H1 (cell line): ENCODE measurements around the gene ARFRP1. TPM values are rescaled to one million over a fixed set of nuclear protein-coding genes. Genes with fewer than 3 reads are reported as not detected.
A peak's percentile ranks its signal among the peaks of the same experiment; 100 is the strongest.

Experiments used
- CTCF ChIA-PET: fragments of 300-600 bp; sonication (Branson Sonifier 250); formaldehyde crosslinking; loops from one replicate; lab custom pipeline; 2021; ENCODE audit not compliant: partially characterized antibody; lab: Charles Lee
- POLR2A ChIA-PET: fragments of 300-600 bp; sonication (Branson Sonifier 250); formaldehyde crosslinking; loops from one replicate; lab custom pipeline; 2021; ENCODE audit warnings: inconsistent platforms; ENCODE audit not compliant: partially characterized antibody; lab: Charles Lee
- DNase-seq, 2 experiments: peaks; one replicate each; pipeline versions ENCODE4 v3.0.0 to v3.0.0-alpha.2; 2010 to 2022; ENCODE audit warnings: low spot score in 2 of 2, low read depth in 1 of 2, mixed read lengths in 1 of 2
- FAIRE-seq: peaks from 2 replicates; lab custom pipeline; 2011; peaks lifted over from hg19 to GRCh38; lab: Jason Lieb, UNC
- H2AFZ ChIP-seq: 2 replicates; pipeline ENCODE4 v1.8.1; 2012; ENCODE audit warnings: low read length, inconsistent platforms
- H2AK5ac ChIP-seq: 2 replicates; pipeline ENCODE4 v1.6.1; 2013; ENCODE audit warnings: low read depth, low read length
- H2BK120ac ChIP-seq: replicated peaks from 2 replicates; pipeline ENCODE3; 2013; ENCODE audit warnings: low read depth, low read length, inconsistent platforms
- H2BK12ac ChIP-seq: 2 replicates; pipeline ENCODE4 v1.6.1; 2013; ENCODE audit warnings: low read depth, low read length
- H2BK15ac ChIP-seq: 2 replicates; pipeline ENCODE4 v1.6.1; 2013; ENCODE audit warnings: low read length
- H2BK20ac ChIP-seq: 2 replicates; pipeline ENCODE4 v1.6.1; 2013; ENCODE audit warnings: low read length
- H2BK5ac ChIP-seq: 2 replicates; pipeline ENCODE4 v1.6.1; 2013; ENCODE audit warnings: low read depth, low read length
- H3K14ac ChIP-seq: 2 replicates; pipeline ENCODE4 v1.6.1; 2013; ENCODE audit warnings: inconsistent platforms; ENCODE audit not compliant: insufficient read length
- H3K18ac ChIP-seq: 2 replicates; pipeline ENCODE4 v1.6.1; 2013; ENCODE audit warnings: low read length; ENCODE audit errors: extremely low read depth
- H3K23ac ChIP-seq: 2 replicates; pipeline ENCODE4 v1.6.1; 2013; ENCODE audit warnings: inconsistent platforms; ENCODE audit not compliant: insufficient read length
- H3K23me2 ChIP-seq: 2 replicates; pipeline ENCODE4 v1.6.1; 2013; ENCODE audit warnings: low read depth, low read length
- H3K27ac ChIP-seq: 2 replicates; pipeline ENCODE4 v1.6.1; 2011; ENCODE audit warnings: low read depth, low read length, inconsistent platforms
- H3K27me3 ChIP-seq, 4 experiments: replicated peaks in 1 of 4; 1 replicate in 1 of 4; 2 replicates in 3 of 4; pipeline versions ENCODE4 v1.6.1 to v1.8.1; 2011 to 2013; ENCODE audit warnings: low read length in 3 of 4, mild to moderate bottlenecking in 3 of 4, inconsistent platforms in 2 of 4, mixed read lengths in 2 of 4, moderate library complexity in 1 of 4; ENCODE audit not compliant: control insufficient read depth in 3 of 4, insufficient read depth in 3 of 4; ENCODE audit errors: extremely low read depth in 1 of 4
- H3K36me3 ChIP-seq, 4 experiments: 2 replicates each; pipeline versions ENCODE4 v1.6.1 to v1.8.1; 2011 to 2013; ENCODE audit warnings: mild to moderate bottlenecking in 4 of 4, low read length in 3 of 4, moderate library complexity in 2 of 4, control low read depth in 1 of 4, inconsistent platforms in 1 of 4; ENCODE audit not compliant: insufficient read depth in 4 of 4, control insufficient read depth in 2 of 4
- H3K4ac ChIP-seq: replicated peaks from 2 replicates; pipeline ENCODE3; 2013; ENCODE audit warnings: low read length, low read depth, mixed read lengths, inconsistent platforms; ENCODE audit not compliant: insufficient read length
- H3K4me1 ChIP-seq, 4 experiments: replicated peaks in 1 of 4; 1 replicate in 1 of 4; 2 replicates in 3 of 4; pipeline versions ENCODE4 v1.6.1 to v1.8.1; 2011 to 2013; ENCODE audit warnings: low read length in 3 of 4, inconsistent platforms in 2 of 4, mixed read lengths in 1 of 4; ENCODE audit not compliant: insufficient read depth in 4 of 4, control insufficient read depth in 3 of 4
- H3K4me2 ChIP-seq, 2 experiments: 2 replicates each; pipeline versions ENCODE4 v1.6.1 to v1.8.1; 2011 to 2013; ENCODE audit warnings: low read depth in 2 of 2, low read length in 2 of 2, control low read depth in 1 of 2, inconsistent platforms in 1 of 2, mild to moderate bottlenecking in 1 of 2; ENCODE audit not compliant: insufficient read depth in 1 of 2
- H3K4me3 ChIP-seq, 4 experiments: fragments of 200-600, 300-600 bp in 1 of 4; sonication (generic), shearing (Covaris generic), sonication (Bioruptor Twin) in 1 of 4; 2 replicates each; pipeline versions ENCODE4 v1.5.1 to v1.8.1; 2011 to 2016; ENCODE audit warnings: low read length in 4 of 4, low read depth in 3 of 4, control low read depth in 2 of 4, inconsistent platforms in 2 of 4, mild to moderate bottlenecking in 2 of 4, mixed read lengths in 1 of 4, moderate library complexity in 1 of 4; ENCODE audit not compliant: insufficient read depth in 2 of 4; ENCODE audit errors: extremely low read depth in 1 of 4
- H3K56ac ChIP-seq: replicated peaks from 2 replicates; pipeline ENCODE3; 2013; ENCODE audit warnings: low read depth, mild to moderate bottlenecking, mixed read lengths, low read length, inconsistent platforms; ENCODE audit not compliant: insufficient read length
- H3K79me1 ChIP-seq: 2 replicates; pipeline ENCODE4 v1.6.1; 2013; ENCODE audit warnings: low read depth, low read length, control low read depth
- H3K79me2 ChIP-seq, 2 experiments: 2 replicates each; pipeline versions ENCODE4 v1.6.1 to v1.8.1; 2012 to 2013; ENCODE audit warnings: low read length in 2 of 2, mild to moderate bottlenecking in 2 of 2, inconsistent platforms in 1 of 2; ENCODE audit not compliant: insufficient read depth in 2 of 2, control insufficient read depth in 1 of 2
- H3K9ac ChIP-seq, 4 experiments: replicated peaks in 1 of 4; 1 replicate in 1 of 4; 2 replicates in 3 of 4; pipeline versions ENCODE4 v1.6.1 to v1.8.1; 2011 to 2013; ENCODE audit warnings: low read depth in 3 of 4, low read length in 3 of 4, control low read depth in 2 of 4, mild to moderate bottlenecking in 2 of 4, moderate library complexity in 2 of 4, inconsistent platforms in 1 of 4; ENCODE audit errors: extremely low read depth in 1 of 4
- H3K9me3 ChIP-seq, 2 experiments: 2 replicates each; pipeline versions ENCODE4 v1.6.1 to v1.8.1; 2012 to 2013; ENCODE audit warnings: mild to moderate bottlenecking in 2 of 2, moderate library complexity in 2 of 2, control low read depth in 1 of 2, inconsistent platforms in 1 of 2, low read depth in 1 of 2, low read length in 1 of 2, mixed read lengths in 1 of 2; ENCODE audit not compliant: insufficient read depth in 2 of 2
- H4K20me1 ChIP-seq, 2 experiments: replicated peaks in 1 of 2; 2 replicates each; pipeline versions ENCODE3 to v1.8.1; 2011 to 2013; ENCODE audit warnings: inconsistent platforms in 2 of 2, low read length in 2 of 2, mild to moderate bottlenecking in 1 of 2; ENCODE audit not compliant: insufficient read depth in 2 of 2, control insufficient read depth in 1 of 2
- H4K5ac ChIP-seq: 2 replicates; pipeline ENCODE4 v1.6.1; 2013; ENCODE audit warnings: low read length, low read depth, mixed read lengths, inconsistent platforms; ENCODE audit not compliant: insufficient read length
- H4K8ac ChIP-seq: 2 replicates; pipeline ENCODE4 v1.8.0; 2013; ENCODE audit warnings: mild to moderate bottlenecking, moderate library complexity, low read length, inconsistent platforms; ENCODE audit not compliant: insufficient read depth; ENCODE audit errors: extremely low read depth
- H4K91ac ChIP-seq: replicated peaks from 2 replicates; pipeline ENCODE3; 2013; ENCODE audit warnings: low read length, mixed read lengths, inconsistent platforms; ENCODE audit not compliant: insufficient read length
- GABPA ChIP-seq: IDR thresholded peaks from 2 replicates; pipeline ENCODE4 v1.6.1; 2011; ENCODE audit warnings: mild to moderate bottlenecking, low read length, moderate library complexity, borderline replicate concordance; ENCODE audit not compliant: insufficient read depth
- HDAC6 ChIP-seq: IDR thresholded peaks from one replicate; pipeline ENCODE4 v1.7.1; 2012; ENCODE audit warnings: low read depth, mild to moderate bottlenecking, inconsistent platforms, low read length, moderate library complexity
- PHF8 ChIP-seq: fragments of 200-600 bp; sonication (generic); conservative IDR thresholded peaks from 2 replicates; pipeline ENCODE4 v1.7.1; 2012; ENCODE audit warnings: low read depth, mild to moderate bottlenecking, inconsistent platforms, low read length, moderate library complexity
- POLR2AphosphoS5 ChIP-seq: IDR thresholded peaks from 2 replicates; pipeline ENCODE4 v1.6.1; 2011; ENCODE audit warnings: low read depth, low read length
- RNF2 ChIP-seq: fragments of 200-900, 300-1000 bp; sonication (generic); IDR thresholded peaks from 2 replicates; pipeline ENCODE4 v1.7.1; 2016; ENCODE audit warnings: borderline replicate concordance, low read depth, mild to moderate bottlenecking, antibody characterized with exemption, low read length; ENCODE audit not compliant: poor library complexity, severe bottlenecking; ENCODE audit errors: missing control alignments
- RXRA ChIP-seq: IDR thresholded peaks from 2 replicates; pipeline ENCODE4 v1.6.1; 2011; ENCODE audit warnings: low read depth, mild to moderate bottlenecking, low read length, moderate library complexity; ENCODE audit not compliant: insufficient read depth
- SIN3A ChIP-seq, 2 experiments: IDR thresholded peaks in 1 of 2; conservative IDR thresholded peaks in 1 of 2; 2 replicates each; pipeline ENCODE4 v1.6.1; 2011 to 2012; ENCODE audit warnings: low read length in 2 of 2, improper control_type of control experiment in 1 of 2, low read depth in 1 of 2, mild to moderate bottlenecking in 1 of 2
- TAF7 ChIP-seq: optimal IDR thresholded peaks from 2 replicates; pipeline ENCODE3; 2011; ENCODE audit warnings: low read depth, mild to moderate bottlenecking, inconsistent platforms, low read length, moderate library complexity, borderline replicate concordance
- TBP ChIP-seq: IDR thresholded peaks from 2 replicates; pipeline ENCODE4 v1.6.1; 2011; ENCODE audit warnings: low read depth, low read length, improper control_type of control experiment
- WGBS, 2 experiments: shearing (Covaris generic) in 1 of 2; methylation state at CpG; one replicate each; pipeline versions ENCODE4 v1.1.6 to v1.1.7; 2013 to 2015; ENCODE audit warnings: low lambda C conversion rate in 2 of 2, mixed read lengths in 2 of 2, inconsistent platforms in 1 of 2, low coverage in 1 of 2, missing lambda C conversion rate in 1 of 2; ENCODE audit not compliant: insufficient replicate concordance in 2 of 2, insufficient coverage in 1 of 2, insufficient read length in 1 of 2; ENCODE audit errors: extremely low coverage in 1 of 2, missing lambda C conversion rate in 1 of 2; 5-methylcytosine and 5-hydroxymethylcytosine counted together
- polyA plus RNA-seq, 7 experiments: library from polyadenylated mRNA; depleted of rRNA in 3 of 7; stranded (reverse) in 5 of 7; unstranded in 2 of 7; fragments of >200 nt in 5 of 7; fragments of 200-250 nt in 2 of 7; gene quantifications; 1 replicate in 5 of 7; 2 replicates in 1 of 7; 4 replicates in 1 of 7; pipeline versions ENCODE4 v1.2.1 to v1.2.3, GENCODE V29; 2011 to 2013; ENCODE audit warnings: missing spikeins in 2 of 7, mixed read lengths in 2 of 7
- total RNA-seq: library from RNA; stranded (reverse); fragmentation: NEBNext Ultra II Directional; extraction: Animal tissue kit (Norgen Biotek cat#: 25700); gene quantifications from 2 replicates; pipeline ENCODE4 v1.2.1, GENCODE V29; 2021
- TF ChIP-seq, protein P1 (sequence below): IDR thresholded peaks from 2 replicates; pipeline ENCODE4 v1.6.1; 2011; ENCODE audit warnings: low read length, improper control_type of control experiment

The ARFRP1 gene
- total and polyA plus RNA-seq, 2 of the 8 experiments (the other 6 are each of a cell fraction or from before 2014, with no cell fraction given), result 12.9 to 22.9 TPM

GRCh38 chr20:63696306-63696627 is 11.5 kb downstream of the ARFRP1 start:
- Histone ChIP-seq H4K8ac (peak overlapping the region; percentile 72), H3K23me2 (peaks cover 8% of the 10 kb centered on the region; the same call in 1 of the 2 replicates), H3K79me2 (no peaks in the 10 kb centered on the region), H4K5ac (no peak overlapping the region), H3K4me2 (peak overlapping the region; percentile 58 to 65; a peak in 3 of 4 replicates), H2AFZ (no peak overlapping the region), H2BK20ac (no peak overlapping the region), H4K91ac (peak overlapping the region; percentile 55), H4K20me1 (peaks cover 0 to 15% of the 10 kb centered on the region in 2 experiments), H3K9ac (no peak overlapping the region), H3K79me1 (no peaks in the 10 kb centered on the region), H3K4me3 (peak overlapping the region in 1 of 4 experiments; percentile 45; a peak in 2 of 8 replicates), H2BK120ac (no peak overlapping the region), H2BK5ac (0 out of 2 replicates have a peak overlapping the region, but pooled peaks have one; percentile 60), H3K4ac (no peak overlapping the region), H3K18ac (no peak overlapping the region), H3K27me3 (no peaks in the 10 kb centered on the region), H3K23ac (no peak overlapping the region), H2BK15ac (no peak overlapping the region), H3K56ac (no peak overlapping the region), H2BK12ac (no peak overlapping the region), H3K14ac (no peak overlapping the region), H3K27ac (no peak overlapping the region), H3K4me1 (peaks cover 0 to 12% (median 7%) of the 10 kb centered on the region in 4 experiments; a peak in 4 of 7 replicates), H3K9me3 (no peaks in the 10 kb centered on the region; a peak in 1 of 4 replicates), H3K36me3 (peaks cover 0 to 3% (median 0%) of the 10 kb centered on the region in 4 experiments; a peak in 1 of 8 replicates), H2AK5ac (no peak overlapping the region)
- FAIRE-seq (no peak), DNase-seq (peak in 1 of 2 experiments; percentile 69)
- CTCF ChIA-PET, result interaction anchor here (0.6 to 1.1 kb wide), 4 partner anchors 11 to 1534 kb away, joined by 3 to 4 read pairs (median 3); partner anchors contain the start of genes ARFRP1, PTK6 and ZGPAT
- POLR2A ChIA-PET, result interaction anchor here (0.8 to 4.2 kb wide), 11 partner anchors 8 to 198 kb away, joined by 3 to 49 read pairs (median 5); partner anchors contain the start of genes ARFRP1, LIME1, RTEL1 and ZGPAT
- 70% methylated on average over 3 of the region's 6 CpGs; no CpG with 5 or more reads in 1 of the 2 experiments for WGBS, 2 experiments
- no peak; the same call in 1 of the 2 replicates for TF ChIP-seq POLR2AphosphoS5
- TF ChIP-seq TAF7, result peak; percentile 18
- peak; percentile 21 to 28; a peak in 1 of 4 replicates for TF ChIP-seq SIN3A (conservative IDR thresholded peaks at IDR 0.05 in 1 of 2, IDR thresholded peaks at IDR 0.05 in 1 of 2; ENCODE audit: low read depth in 1 of 2, low read length in 2 of 2)
- no peak for TF ChIP-seq RXRA
- TF ChIP-seq TBP, result 0 out of 2 replicates have a peak, but pooled peaks have one; percentile 42
- TF ChIP-seq RNF2, result no peak
- TF ChIP-seq PHF8, result 0 out of 2 replicates have a peak, but pooled peaks have one; percentile 22
- TF ChIP-seq GABPA, result no peak
- TF ChIP-seq HDAC6, result no peak
- TF ChIP-seq, protein P1, sequence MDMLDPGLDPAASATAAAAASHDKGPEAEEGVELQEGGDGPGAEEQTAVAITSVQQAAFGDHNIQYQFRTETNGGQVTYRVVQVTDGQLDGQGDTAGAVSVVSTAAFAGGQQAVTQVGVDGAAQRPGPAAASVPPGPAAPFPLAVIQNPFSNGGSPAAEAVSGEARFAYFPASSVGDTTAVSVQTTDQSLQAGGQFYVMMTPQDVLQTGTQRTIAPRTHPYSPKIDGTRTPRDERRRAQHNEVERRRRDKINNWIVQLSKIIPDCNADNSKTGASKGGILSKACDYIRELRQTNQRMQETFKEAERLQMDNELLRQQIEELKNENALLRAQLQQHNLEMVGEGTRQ, result peak; percentile 52
